ENCODE measurements around the gene SLC49A3.
"Not testable (repeated sequence)": the region's sequence is repeated elsewhere in the genome, so short reads cannot be mapped to it uniquely, and the experiment has no call there.

SLC49A3 gene

GRCh38 chr4:721261-722168, 32.6 kb upstream of the SLC49A3 start:
- DNase-seq: no peak

GRCh38 chr4:720111-720860, 31.3 kb upstream of the SLC49A3 start:
- DNase-seq: no peak

DNA sequence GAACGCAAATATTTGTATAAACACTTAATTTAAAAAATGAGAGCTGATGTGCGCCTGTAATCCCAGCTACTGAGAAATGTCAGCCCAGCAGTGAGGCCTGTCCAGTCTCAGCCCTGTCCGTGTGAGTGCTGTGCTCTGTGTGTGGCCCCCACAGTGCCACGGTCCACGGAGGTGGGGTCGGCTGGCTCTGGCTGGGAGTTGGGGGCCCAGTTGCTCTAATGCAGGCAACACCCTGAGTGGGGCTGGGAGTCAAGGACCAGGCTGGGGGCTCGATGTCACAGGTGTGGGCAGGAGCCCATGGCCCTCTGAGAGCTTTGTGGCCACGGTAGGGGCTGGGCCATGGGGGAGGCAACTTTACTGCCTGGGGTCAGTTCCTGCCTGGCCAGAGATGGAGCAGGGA, 29.5 kb upstream of the SLC49A3 start:
- DNase-seq: no peak

DNA sequence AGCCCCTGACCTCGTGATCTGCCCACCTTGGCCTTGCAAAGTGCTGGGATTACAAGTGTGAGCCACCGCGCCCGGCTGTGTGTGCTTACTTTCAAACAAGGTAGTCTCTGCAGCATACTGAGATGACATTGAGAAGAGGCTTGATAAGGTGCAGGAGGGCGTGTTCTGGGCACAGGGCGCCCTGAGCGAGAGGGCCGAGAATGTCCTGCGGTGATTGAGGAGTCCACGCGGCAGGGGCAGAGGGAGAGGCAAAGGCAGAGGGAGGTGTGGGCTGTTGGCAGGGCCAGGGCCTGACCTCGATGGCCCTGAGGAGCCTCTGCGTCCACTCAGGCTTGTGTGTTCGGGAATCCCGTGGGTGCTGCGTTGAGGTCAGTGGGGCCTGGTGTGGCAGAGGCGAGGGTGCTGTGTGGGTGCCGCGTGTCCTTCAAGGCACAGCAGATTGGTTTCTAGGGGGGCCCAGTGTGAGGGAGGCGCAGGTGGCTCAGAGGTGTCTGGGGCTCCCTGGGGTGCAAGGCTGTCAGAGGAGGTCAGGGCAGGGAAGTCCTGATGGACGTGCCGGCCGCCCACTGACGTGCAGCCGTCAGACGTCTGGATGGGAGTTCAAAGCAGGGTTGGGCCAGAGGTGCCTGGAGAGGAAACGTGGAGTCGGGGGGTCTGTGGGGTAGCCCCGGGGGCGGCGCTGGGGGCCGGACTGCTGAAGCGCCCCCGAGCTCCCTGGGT, 28.8 kb upstream of the SLC49A3 start:
- DNase-seq: no peak

DNA sequence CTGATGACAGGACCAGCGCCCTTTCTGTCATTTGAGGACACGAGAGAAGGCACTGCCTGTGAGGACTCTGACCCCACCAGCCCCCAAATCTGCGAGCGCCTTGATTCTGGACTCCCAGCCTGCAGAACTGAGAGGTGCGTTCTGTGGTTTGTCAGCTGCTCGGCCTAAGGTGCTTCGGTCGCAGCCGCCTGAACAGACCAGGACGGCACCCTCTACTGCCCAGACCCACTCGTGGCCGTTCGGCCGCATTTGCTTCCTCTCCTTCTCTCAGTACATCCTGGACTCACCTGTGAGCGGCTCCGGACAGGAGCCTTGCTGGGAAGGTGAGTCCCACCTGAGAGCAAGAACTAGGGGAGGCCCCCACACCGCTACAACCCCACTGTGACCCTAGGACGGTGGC, 25.1 kb upstream of the SLC49A3 start:
- DNase-seq: no peak

GRCh38 chr4:712916-713632, 24.1 kb upstream of the SLC49A3 start:
- DNase-seq: no peak

GRCh38 chr4:712093-712492, 23.1 kb upstream of the SLC49A3 start:
- DNase-seq: no peak

GRCh38 chr4:710916-711315, 22.0 kb upstream of the SLC49A3 start:
- no peak for DNase-seq

- no peak for DNase-seq
Observed at GRCh38 chr4:710116-710515, 21.2 kb upstream of the SLC49A3 start.

GRCh38 chr4:709348-709747, 20.4 kb upstream of the SLC49A3 start:
- no peak for DNase-seq

DNA sequence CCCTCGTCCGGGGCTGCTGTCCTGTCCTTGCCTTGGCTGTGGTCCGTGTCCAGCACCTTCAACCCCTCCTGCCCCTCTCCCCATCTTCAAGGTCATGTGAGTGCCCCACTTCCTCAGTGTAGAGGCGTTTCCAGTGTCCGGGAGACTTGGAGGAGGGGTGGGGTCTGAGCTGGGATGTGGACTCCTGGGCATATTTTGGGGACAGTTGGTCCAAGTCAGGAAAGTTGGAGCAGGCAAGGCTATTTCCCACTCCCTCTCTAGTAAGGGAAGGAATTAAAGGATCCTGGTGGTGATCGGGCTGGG, 19.6 kb upstream of the SLC49A3 start:
- DNase-seq: no peak

- DNase-seq: no peak
Observed at GRCh38 chr4:707929-708630, 19.1 kb upstream of the SLC49A3 start.

GRCh38 chr4:706834-707598, 18.1 kb upstream of the SLC49A3 start:
- DNase-seq: no peak

DNA sequence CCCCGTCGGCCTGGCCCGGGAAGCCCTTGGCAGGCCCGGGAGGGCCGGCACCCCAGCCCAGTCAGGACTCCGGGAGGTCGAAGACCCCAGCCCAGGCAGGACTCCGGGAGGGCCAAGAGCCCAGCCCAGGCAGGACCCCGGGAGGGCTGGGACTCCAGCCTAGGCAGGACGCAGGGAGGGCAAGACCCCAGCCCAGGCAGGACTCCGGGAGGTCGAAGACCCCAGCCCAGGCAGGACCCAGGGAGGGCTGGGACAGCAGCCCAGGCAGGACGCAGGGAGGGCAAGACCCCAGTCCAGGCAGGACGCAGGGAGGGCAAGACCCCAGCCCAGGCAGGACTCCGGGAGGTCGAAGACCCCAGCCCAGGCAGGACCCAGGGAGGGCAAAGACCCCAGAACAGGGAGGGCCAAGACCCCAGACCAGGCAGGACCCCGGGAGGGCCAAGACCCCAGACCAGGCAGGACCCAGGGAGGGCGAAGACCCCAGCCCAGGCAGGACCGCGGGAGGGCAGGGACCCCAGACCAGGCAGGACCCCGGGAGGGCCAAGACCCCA, 17.2 kb upstream of the SLC49A3 start:
- not testable (repeated sequence) for DNase-seq

GRCh38 chr4:705278-706082, 16.5 kb upstream of the SLC49A3 start, which contains the start of gene PCGF3:
TSS of gene PCGF3 (plus strand) at chr4:705832. CDS start at chr4:733681, 27,849 bp downstream.
- DNase-seq: peak; percentile 70 to 86

DNA sequence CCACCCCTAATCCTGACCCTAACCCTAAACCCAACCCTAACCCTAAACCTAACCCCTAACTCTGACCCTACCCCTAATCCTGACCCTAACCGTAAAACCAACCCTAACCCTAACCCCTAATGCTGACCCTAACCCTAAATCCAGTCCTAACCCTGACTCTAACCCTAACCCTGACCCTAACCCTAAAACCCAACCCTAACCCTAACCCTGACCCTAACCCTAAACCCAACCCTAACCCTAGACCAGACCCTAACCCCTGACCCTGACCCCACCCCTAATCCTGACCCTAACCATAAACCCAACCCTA, 16.0 kb upstream of the SLC49A3 start:
- no peak for DNase-seq

- DNase-seq: no peak
Observed at GRCh38 chr4:704198-704891, 15.4 kb upstream of the SLC49A3 start.

GRCh38 chr4:703336-704197, 14.6 kb upstream of the SLC49A3 start:
- no peak for DNase-seq

GRCh38 chr4:702618-703048, 13.7 kb upstream of the SLC49A3 start:
- DNase-seq: no peak
